Subcutaneous adipose tissue (tissue), 4 donors: Measurements from ENCODE around the gene RNGTT. TPM values are rescaled to one million over a fixed set of nuclear protein-coding genes. Genes with fewer than 3 reads are reported as not detected.

Experiments used
- total RNA-seq, 4 donors: library from RNA; depleted of rRNA; stranded (reverse); fragments of >200 nt; gene quantifications; one replicate each; pipeline ENCODE4 v1.1.0, GENCODE V29; 2016
- TF ChIP-seq, protein P1 (sequence below): fragments of 450-650 bp; IDR thresholded peaks from one replicate; pipeline ENCODE4 v1.5.1; 2016; ENCODE audit warnings: low read depth, mild to moderate bottlenecking, control low read depth, antibody characterized with exemption, moderate library complexity

The RNGTT gene
- total RNA-seq, 4 donors from 2014 or later: 10.2 to 22.3 (median 13.4) TPM

DNA sequence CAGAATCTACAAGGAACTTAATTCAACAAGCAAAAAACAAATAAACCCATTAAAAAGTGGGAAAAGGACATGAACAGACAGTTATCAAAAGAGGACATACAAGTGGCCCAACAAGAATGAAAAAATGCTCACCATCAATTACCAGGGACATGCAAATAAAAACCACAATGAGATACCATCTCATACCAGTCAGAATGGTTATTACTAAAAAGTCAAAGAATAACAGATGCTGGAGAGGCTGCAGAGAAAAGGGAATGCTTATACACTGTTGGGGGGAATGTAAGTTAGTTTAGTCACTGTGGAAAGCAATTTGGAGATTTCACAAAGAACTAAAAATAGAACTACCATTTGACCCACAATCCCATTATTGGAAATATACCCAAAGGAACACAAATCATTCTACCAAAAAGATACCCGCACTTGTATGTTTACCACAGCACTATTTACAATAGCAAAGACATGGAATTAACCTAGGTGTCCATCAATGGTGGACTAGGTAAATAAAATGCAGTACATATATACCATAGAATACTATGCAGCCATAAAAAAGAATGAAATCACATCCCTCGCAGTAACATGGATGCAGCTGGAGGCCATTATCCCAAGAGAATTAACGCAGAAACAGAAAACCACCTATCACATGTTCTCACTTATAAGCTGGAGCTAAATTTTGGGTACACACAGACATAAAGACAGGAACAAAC lies 48.4 kb downstream of the RNGTT start:
- TF ChIP-seq, protein P1, sequence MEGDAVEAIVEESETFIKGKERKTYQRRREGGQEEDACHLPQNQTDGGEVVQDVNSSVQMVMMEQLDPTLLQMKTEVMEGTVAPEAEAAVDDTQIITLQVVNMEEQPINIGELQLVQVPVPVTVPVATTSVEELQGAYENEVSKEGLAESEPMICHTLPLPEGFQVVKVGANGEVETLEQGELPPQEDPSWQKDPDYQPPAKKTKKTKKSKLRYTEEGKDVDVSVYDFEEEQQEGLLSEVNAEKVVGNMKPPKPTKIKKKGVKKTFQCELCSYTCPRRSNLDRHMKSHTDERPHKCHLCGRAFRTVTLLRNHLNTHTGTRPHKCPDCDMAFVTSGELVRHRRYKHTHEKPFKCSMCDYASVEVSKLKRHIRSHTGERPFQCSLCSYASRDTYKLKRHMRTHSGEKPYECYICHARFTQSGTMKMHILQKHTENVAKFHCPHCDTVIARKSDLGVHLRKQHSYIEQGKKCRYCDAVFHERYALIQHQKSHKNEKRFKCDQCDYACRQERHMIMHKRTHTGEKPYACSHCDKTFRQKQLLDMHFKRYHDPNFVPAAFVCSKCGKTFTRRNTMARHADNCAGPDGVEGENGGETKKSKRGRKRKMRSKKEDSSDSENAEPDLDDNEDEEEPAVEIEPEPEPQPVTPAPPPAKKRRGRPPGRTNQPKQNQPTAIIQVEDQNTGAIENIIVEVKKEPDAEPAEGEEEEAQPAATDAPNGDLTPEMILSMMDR: no peak

DNA sequence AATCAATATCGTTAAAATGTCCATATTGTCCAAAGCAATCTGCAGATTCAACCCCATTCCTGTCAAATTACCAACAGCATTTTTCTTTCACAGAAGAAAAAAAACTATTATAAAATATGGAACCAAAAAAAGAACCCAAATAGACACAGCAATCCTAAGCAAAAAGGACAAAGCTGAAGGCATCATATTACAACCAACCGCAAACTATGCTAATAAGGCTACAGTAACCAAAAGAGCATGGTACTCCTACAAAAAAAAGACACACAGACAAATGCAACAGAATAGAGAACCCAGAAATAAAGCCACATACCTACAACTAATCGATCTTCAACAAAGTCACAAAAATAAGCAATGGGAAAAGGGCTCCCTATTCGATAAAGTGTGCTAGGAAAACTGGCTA lies 49.2 kb downstream of the RNGTT start:
- TF ChIP-seq, protein P1: no peak

DNA sequence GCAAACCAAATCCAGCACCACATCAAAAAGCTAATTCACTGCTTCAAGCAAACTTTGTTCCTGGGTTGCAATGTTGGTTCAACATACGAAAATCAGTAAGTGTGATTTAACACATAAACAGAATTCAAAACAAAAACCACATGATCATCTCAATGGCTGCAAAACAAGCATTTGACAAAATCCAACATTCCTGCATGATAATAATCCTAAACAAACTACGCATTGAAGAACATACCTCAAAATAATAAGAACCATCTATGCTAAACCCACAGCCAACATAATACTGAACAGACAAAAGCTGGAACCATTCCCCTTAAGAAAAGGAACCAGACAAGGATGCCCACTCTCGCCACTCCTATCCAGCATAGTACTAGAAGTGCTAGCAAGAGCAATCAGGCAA lies 49.9 kb downstream of the RNGTT start:
- TF ChIP-seq, protein P1: no peak

DNA sequence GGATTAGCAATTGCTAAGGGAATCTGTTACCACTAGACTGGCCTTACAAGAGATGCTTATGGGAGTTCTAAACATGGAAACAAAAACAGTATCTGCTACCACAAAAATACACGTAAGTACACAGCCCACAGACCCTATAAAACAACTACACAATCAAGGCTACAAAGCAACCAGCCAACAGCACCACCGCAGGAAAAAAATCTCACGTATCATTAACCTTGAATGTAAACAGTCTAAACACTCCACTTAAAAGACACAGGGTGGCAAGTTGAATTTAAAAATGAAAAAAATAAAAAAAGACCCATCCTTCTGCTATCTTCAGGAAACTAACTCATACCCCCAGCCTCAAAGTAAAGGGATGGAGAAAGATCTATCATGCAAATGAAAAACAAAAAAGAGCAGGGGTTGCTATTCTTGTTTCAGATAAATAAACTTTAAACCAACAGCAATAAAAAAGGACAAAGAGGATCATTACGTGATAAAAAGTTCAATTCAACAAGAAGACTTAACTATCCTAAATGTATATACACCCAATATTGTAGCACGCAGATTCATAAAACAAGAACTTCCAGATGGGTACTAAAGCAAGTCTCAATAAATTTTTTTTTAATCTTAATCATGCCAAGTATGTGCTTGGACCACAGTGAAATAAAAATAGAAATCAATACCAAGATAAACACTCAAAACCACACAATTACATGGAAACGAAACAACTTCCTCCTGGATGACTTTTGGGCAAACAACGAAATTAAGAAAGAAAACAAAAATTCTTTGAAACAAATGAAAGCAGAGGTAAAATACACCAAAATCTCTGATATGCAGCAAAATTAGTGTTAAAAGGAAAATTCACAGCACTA lies 52.3 kb downstream of the RNGTT start:
- TF ChIP-seq, protein P1: no peak

DNA sequence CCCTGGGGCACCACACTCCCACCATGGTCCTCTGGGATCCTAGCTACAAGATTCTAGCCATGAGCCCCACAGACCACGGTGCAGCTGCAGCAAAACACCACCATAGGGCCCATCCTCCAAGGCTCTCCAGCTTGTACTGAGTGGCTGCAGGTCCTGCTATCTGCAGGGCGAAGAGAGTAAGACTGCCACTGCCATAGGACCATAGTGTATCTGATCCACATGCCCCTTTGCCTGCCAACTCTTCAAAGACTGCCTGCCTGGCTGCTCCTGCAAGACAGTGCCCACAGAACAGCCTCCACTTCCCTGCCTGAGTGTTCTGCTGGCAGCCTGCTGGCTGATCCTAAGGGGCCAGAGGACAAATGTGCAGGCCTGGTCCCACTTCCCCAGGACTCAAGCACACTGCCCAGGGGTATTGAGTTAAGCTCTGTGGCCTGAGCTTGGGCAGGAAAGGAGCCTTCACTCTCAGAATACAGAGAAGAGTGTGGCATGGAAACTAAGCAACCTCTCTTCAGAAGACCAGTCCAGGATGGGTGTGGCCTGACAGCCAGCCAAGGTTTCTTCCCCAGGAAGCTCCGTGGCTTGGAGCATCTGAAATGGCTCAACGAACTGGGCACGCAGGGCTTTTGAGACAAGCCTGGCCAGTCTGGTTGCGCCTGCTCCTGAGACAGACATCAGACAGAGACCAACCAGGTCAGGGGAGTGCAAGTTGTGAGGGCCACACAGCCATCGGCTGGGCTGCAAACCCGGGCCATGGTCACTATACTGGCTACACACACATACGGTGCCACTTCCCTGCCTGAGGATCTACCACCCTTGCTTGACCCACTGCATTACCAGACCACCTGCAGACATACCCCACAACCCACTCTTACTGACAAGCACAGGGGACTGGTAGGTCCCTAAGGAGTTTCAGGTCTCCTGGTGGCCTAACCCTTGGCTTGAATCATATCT lies 54.5 kb downstream of the RNGTT start:
- TF ChIP-seq, protein P1: no peak

DNA sequence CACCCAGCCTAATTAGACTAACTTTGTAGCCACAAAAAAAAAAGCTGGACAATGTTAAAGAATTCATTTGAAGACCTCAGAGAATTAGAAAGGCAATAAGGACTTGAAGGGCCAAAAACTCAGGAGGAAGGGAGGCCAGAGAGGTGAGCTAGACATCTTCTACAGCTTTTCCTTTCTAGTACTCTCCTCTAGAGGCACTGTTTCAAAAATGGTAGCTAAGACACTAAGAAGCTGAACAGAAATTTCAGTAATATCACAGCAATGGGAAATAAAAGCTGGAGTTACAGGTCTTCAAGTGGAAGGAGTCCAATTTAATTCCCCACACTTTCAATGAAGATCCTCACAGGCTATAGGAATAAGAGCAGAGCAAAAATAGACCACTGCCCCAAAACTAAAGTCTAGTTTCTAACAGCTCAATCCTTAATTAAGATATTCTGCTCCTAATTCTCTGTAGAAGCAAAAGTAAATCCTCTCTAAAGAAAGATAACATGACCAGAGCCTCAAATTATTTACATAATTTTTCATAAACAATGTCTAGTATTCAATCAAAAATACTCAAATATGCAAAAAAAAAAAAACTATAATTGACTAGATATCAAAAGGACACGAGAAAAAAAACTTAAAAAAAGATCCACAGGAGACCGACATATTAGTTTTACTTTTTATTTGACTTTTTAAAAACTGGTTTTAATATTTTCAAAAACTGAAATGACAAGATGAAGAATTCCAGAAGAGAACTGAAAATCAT lies 63.7 kb downstream of the RNGTT start:
- TF ChIP-seq, protein P1: no peak
